HG03025 (cell line): ENCODE results near the gene HEY2.
"Not testable (repeated sequence)": the region's sequence is repeated elsewhere in the genome, so short reads cannot be mapped to it uniquely, and the experiment has no call there.

Experiments
- ATAC-seq: cut with Tn5 transposase; IDR thresholded peaks from one replicate; pipeline ENCODE4 v1.9.1; 2021; ENCODE audit warnings: mild to moderate bottlenecking, moderate library complexity; ENCODE audit not compliant: unreplicated experiment, low FRiP score

HEY2 gene

GRCh38 chr6:125765944-125766343, 16.5 kb downstream of the HEY2 start:
- no peak for ATAC-seq

GRCh38 chr6:125766641-125767040, 17.2 kb downstream of the HEY2 start:
- ATAC-seq, result no peak

DNA sequence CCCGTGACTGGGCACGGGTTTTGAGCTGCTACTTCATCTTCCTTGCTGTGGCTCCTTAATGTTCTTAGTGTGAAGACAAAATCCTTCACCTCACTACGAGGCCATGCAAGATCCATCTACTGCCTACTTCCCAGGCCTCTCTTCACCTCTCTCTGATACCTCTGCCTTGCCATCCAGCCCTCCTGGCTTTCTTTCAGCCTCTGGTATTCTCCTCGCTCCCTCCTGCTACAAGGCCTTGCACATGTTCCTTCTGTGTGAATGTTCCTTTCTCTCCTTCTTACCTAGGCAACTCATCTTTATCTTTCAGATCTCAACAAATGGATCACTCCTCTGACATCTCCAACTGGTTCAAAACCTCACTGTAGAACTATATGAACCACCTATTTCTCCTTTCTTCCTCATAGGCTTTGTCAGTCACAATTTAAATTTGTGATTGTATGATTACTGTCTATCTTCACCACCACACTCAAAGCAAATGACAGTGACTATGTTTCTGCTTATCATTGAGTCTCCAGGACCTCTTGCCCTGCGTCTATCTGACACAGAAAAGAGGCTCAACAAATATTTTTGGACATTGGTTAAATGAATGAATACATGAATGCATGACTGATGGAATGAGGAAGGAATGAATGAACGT, 19.8 kb downstream of the HEY2 start:
- no peak for ATAC-seq

GRCh38 chr6:125773387-125774341, 24.2 kb downstream of the HEY2 start:
- ATAC-seq, result no peak

- ATAC-seq, result not testable (repeated sequence)
These were observed 26.8 kb downstream of the HEY2 start for GRCh38 chr6:125776107-125776826.

DNA sequence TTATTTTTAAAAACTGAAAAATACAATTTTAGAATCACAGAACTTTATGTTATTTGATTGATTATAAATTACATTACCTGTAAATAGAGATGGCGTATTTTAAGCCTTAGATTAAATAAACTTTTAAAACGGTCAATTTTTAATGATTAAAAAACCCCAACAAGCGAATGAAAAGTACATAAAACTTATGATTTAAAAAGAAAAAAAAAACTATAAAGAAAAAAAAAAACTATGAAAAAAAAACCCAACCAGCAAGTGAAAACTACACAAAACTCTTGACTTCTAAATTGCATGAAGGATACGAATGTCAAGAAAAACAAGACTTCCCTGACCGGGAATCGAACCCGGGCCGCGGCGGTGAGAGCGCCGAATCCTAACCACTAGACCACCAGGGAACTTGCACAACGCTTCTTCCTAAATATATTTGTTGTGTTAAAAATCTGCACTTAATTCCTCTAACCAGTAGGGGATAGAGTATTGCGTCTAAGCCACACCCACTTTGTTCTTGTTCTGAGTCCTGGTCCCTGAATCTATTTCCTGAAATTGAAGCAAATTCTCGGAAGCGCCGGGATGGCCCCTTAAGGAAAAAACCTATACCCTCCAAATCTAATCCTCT, 30.6 kb downstream of the HEY2 start:
- peak; percentile 90 for ATAC-seq

DNA sequence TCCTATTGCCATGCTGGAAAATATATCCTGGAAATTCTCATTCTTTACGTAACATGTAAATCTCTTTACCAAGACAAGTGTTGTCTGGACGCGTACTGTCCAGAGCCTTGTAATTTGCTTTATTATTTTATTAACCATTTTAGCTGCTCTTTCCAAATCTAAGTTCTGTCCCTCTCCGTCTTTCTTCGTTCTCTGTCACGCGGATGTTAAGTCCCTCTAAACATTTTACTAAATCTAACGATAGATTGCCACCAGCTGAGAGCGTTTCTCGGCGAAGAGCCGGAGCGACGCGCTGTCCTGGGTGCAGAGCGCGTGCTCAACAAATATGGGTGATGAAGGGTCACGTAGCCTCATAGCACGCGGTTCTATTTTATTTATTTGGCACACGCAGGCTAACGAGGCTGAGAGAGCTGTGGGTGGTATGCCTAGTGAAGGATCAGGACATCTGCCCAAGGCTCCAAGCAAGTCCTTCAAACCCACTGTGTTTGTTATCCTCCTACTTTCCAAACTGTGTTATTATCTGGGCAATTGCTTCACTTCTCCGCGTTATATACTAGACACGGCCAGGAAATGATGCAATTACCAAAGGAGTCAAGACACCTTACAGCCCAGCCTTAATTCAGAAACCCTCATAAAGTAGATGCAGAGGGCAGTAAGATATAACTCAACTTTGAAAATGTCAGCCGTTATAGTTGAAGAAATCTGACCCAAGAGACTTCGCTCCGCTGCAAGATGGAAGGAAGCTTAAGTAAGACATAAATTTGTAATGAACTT, 31.3 kb downstream of the HEY2 start:
- peak; percentile 77 for ATAC-seq

DNA sequence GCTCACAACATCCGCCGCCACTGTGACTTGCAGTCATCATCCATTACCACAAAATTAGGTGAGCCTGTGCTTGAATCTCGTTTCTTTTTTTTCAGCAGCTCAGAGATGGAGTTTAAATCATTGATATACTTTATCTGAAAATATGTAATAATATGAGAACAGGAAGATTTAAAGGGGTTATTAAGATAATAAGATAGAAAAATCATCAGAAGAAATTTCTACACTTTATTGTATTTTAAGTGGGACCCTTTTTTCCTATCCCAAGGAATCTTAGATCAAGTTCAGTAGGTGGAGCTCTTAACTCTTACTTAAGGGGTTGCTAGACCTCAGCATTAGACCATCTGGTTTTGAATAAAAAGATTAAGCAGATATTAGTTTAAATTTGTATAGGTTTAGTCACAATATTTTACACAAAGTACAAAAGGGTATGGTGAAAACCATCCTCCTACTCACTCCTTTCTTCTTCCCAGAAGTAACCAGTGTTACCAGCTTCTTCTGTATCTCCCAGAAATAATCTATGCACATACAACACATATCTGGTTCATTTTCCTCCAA, 32.0 kb downstream of the HEY2 start:
- ATAC-seq, result peak; percentile 27

DNA sequence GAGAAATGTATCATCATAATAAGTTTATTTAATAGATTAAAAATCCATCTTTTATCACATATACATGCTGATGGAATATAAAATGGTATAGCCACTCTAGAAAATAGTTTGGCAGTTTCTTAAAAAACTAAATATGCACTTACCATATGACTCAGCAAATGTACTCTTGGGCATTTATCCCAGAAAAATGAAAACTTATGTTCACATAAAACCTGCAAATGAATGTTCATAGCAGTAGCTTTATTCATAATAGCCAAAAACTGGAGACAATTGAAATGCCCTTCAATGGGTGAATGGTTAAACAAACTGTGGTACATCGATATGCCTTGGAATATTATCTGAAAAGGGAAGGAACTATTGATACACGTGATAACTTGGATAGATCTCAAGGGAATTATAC, 34.9 kb downstream of the HEY2 start:
- no peak for ATAC-seq

GRCh38 chr6:125787791-125788190, 38.4 kb downstream of the HEY2 start:
- ATAC-seq, result no peak

DNA sequence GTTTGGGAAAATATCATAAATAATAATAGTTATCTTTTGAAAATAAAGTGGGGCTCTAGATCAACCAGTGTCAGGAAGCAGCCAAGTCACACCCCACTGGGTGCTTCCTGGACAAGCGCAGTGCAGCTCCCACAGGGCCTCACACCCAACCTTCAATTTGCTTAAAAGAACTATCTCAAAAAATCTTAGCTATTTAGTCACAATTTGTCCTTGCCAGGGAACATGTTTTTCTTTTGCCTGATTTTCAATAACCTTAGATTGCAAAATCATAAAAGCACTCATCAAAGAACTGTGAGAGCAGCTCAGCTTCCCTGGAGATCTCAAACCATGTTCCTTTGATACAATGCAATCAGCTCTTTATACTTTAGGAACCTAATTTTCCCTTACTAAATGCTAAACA, 39.7 kb downstream of the HEY2 start:
- ATAC-seq, result no peak

GRCh38 chr6:125789576-125790357, 40.3 kb downstream of the HEY2 start:
- ATAC-seq, result peak; percentile 30

GRCh38 chr6:125790358-125791150, 41.1 kb downstream of the HEY2 start, which contains the start of gene NCOA7:
Gene NCOA7 (plus strand): TSS chr6:125790960. CDS start chr6:125815355, 24,395 bp downstream.
- peak; percentile 81 for ATAC-seq

DNA sequence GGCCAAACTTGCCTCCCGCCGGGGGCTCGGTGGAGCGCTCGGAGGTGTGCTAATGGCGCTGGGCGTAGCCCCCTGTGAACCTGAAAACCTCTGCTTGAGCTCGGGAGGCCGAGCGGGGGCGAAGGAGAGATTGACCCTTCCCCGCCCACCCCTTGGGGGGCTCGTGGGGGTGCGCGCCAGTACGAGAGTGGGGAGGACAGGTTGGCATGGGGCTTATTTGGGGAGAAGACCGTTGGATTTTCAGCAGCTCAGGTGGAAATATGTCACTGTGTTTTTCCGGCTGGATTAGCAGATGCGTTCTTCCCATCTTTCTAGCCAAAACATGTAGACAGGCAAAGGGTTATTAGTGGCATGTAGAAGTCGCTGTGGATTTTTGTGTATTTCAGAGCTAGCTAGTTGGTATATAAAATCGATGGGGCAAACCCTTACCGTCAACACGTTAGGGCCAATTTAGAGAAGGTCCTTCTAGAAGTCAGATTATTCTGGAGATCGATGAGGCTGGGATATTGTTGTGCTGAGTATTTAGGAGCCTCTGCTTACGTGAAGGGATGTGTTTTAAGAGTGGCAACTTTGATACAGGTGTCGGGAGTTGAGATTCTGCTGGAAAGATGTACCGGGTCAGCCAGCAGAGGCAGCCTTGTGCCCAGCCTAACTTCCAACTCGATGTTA, 41.9 kb downstream of the HEY2 start:
- peak; percentile 31 for ATAC-seq

- no peak for ATAC-seq
These were observed 42.4 kb downstream of the HEY2 start for GRCh38 chr6:125791820-125792165.

DNA sequence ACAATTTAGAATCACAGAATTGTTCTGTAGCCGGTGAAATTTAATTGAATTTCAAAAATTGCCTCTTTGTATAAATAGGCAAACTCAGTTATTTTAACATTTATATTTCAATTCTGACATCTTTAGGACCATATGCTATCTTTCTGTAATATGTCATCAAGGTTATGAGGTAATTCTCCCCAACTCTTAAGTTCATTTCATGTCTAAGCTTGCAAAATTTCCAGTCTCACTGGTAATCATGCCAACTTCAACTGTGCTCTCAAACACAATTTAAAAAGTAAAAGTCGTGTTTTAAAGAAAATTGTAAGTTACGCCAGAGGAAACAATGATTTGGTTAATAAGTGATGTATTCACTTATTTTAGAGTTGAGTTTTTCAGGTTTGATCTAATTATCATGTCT, 42.7 kb downstream of the HEY2 start:
- no peak for ATAC-seq

GRCh38 chr6:125792680-125793079, 43.2 kb downstream of the HEY2 start:
- ATAC-seq, result no peak

GRCh38 chr6:125793280-125793679, 43.8 kb downstream of the HEY2 start:
- ATAC-seq, result no peak
